HAP-1 (cell line): ENCODE measurements around the gene POFUT2.

ENCODE experiments used
- DNase-seq, 2 experiments: peaks; one replicate each; pipeline ENCODE4 v3.0.0-alpha.2; 2016 to 2020; ENCODE audit warnings: low spot score in 2 of 2
- H3K27me3 ChIP-seq: fragments of 250-450 bp; sonication (Bioruptor Pico); 2 replicates; pipeline ENCODE4 v1.5.1; 2020; ENCODE audit warnings: low read depth, mild to moderate bottlenecking, moderate library complexity
- H3K36me3 ChIP-seq: fragments of 250-450 bp; sonication (Bioruptor Pico); replicated peaks from 2 replicates; pipeline ENCODE4 v1.5.1; 2020; ENCODE audit warnings: mild to moderate bottlenecking
- H3K4me1 ChIP-seq: fragments of 250-450 bp; sonication (Bioruptor Pico); 2 replicates; pipeline ENCODE4 v1.5.1; 2020; ENCODE audit warnings: mild to moderate bottlenecking
- H3K4me3 ChIP-seq: fragments of 250-450 bp; sonication (Bioruptor Pico); 2 replicates; pipeline ENCODE4 v1.5.1; 2020; ENCODE audit warnings: mild to moderate bottlenecking, moderate library complexity
- H3K9me3 ChIP-seq: fragments of 250-450 bp; sonication (Bioruptor Pico); 2 replicates; pipeline ENCODE4 v1.5.1; 2020; ENCODE audit warnings: mild to moderate bottlenecking, moderate library complexity
- in situ Hi-C: fragments of 300-500 bp; cut with MboI; formaldehyde crosslinking; loops from 3 replicates; pipeline ENCODE4 v1.14.3; 2020; ENCODE audit warnings: low sequenced_read_pairs, inconsistent platforms, mixed read lengths

Gene POFUT2

GRCh38 chr21:45302082-45303061 is 14.7 kb upstream of the POFUT2 start:
- Histone ChIP-seq H3K4me1 (no peaks in the 10 kb centered on the region), H3K4me3 (no peak overlapping the region), H3K36me3 (no peaks in the 10 kb centered on the region), H3K9me3 (no peaks in the 10 kb centered on the region), H3K27me3 (no peaks in the 10 kb centered on the region)
- in situ Hi-C loops = loop anchor here (5.0 kb wide), 1 partner anchor 130 kb away; no protein-coding TSS in a partner anchor
- DNase-seq = no peak

GRCh38 chr21:45301521-45302081 is 13.9 kb upstream of the POFUT2 start:
- DNase-seq = no peak
- in situ Hi-C loops = loop anchor here (5.0 kb wide), 1 partner anchor 131 kb away; no protein-coding TSS in a partner anchor
- no peaks in the 10 kb centered on the region for H3K4me1 ChIP-seq
- no peaks in the 10 kb centered on the region for H3K27me3 ChIP-seq
- no peaks in the 10 kb centered on the region for H3K36me3 ChIP-seq
- no peaks in the 10 kb centered on the region for H3K9me3 ChIP-seq
- no peak overlapping the region for H3K4me3 ChIP-seq

- Histone ChIP-seq H3K4me3 (no peak overlapping the region), H3K9me3 (no peaks in the 10 kb centered on the region), H3K27me3 (no peaks in the 10 kb centered on the region), H3K36me3 (no peaks in the 10 kb centered on the region), H3K4me1 (no peaks in the 10 kb centered on the region)
- no peak for DNase-seq
- in situ Hi-C loops = loop anchor here (5.0 kb wide), 1 partner anchor 131 kb away; no protein-coding TSS in a partner anchor
Observed at GRCh38 chr21:45300786-45301520, 13.3 kb upstream of the POFUT2 start.

- Histone ChIP-seq H3K27me3 (no peaks in the 10 kb centered on the region), H3K4me3 (no peak overlapping the region), H3K9me3 (no peaks in the 10 kb centered on the region), H3K4me1 (no peaks in the 10 kb centered on the region), H3K36me3 (no peaks in the 10 kb centered on the region)
- DNase-seq = no peak
- in situ Hi-C loops = loop anchor here (5.0 to 25.0 kb wide), 2 partner anchors 132 to 512 kb away; no protein-coding TSS in a partner anchor
Observed at GRCh38 chr21:45299864-45300785, 12.4 kb upstream of the POFUT2 start.

GRCh38 chr21:45299026-45299863 is 11.6 kb upstream of the POFUT2 start:
- H3K36me3 ChIP-seq = no peaks in the 10 kb centered on the region
- no peaks in the 10 kb centered on the region for H3K4me1 ChIP-seq
- DNase-seq = no peak
- no peaks in the 10 kb centered on the region for H3K27me3 ChIP-seq
- H3K4me3 ChIP-seq = no peak overlapping the region
- in situ Hi-C loops = loop anchor here (25.0 kb wide), 1 partner anchor 513 kb away; no protein-coding TSS in a partner anchor
- no peaks in the 10 kb centered on the region for H3K9me3 ChIP-seq

- in situ Hi-C loops = loop anchor here (25.0 kb wide), 1 partner anchor 514 kb away; no protein-coding TSS in a partner anchor
- Histone ChIP-seq H3K4me1 (peaks cover under 1% of the 10 kb centered on the region; the same call in 1 of the 2 replicates), H3K27me3 (no peaks in the 10 kb centered on the region), H3K4me3 (no peak overlapping the region), H3K36me3 (no peaks in the 10 kb centered on the region), H3K9me3 (no peaks in the 10 kb centered on the region)
- no peak for DNase-seq
Observed at GRCh38 chr21:45297869-45298268, 10.2 kb upstream of the POFUT2 start.

GRCh38 chr21:45297329-45297728 is 9.6 kb upstream of the POFUT2 start:
- H3K9me3 ChIP-seq = no peaks in the 10 kb centered on the region
- no peak overlapping the region for H3K4me3 ChIP-seq
- no peak for DNase-seq
- no peaks in the 10 kb centered on the region for H3K27me3 ChIP-seq
- H3K4me1 ChIP-seq = peaks cover 4% of the 10 kb centered on the region
- in situ Hi-C loops = loop anchor here (25.0 kb wide), 1 partner anchor 515 kb away; no protein-coding TSS in a partner anchor
- no peaks in the 10 kb centered on the region for H3K36me3 ChIP-seq

- no peak overlapping the region for H3K4me3 ChIP-seq
- peaks cover 6% of the 10 kb centered on the region for H3K4me1 ChIP-seq
- no peaks in the 10 kb centered on the region for H3K36me3 ChIP-seq
- in situ Hi-C loops = loop anchor here (25.0 kb wide), 1 partner anchor 516 kb away; no protein-coding TSS in a partner anchor
- DNase-seq = no peak
- H3K27me3 ChIP-seq = no peaks in the 10 kb centered on the region
- no peaks in the 10 kb centered on the region for H3K9me3 ChIP-seq
Observed at GRCh38 chr21:45296638-45297037, 8.9 kb upstream of the POFUT2 start.

GRCh38 chr21:45295576-45296365 is 8.1 kb upstream of the POFUT2 start:
- no peak overlapping the region for H3K4me3 ChIP-seq
- H3K36me3 ChIP-seq = no peaks in the 10 kb centered on the region
- no peaks in the 10 kb centered on the region for H3K27me3 ChIP-seq
- in situ Hi-C loops = loop anchor here (25.0 kb wide), 1 partner anchor 517 kb away; no protein-coding TSS in a partner anchor
- peaks cover 6% of the 10 kb centered on the region for H3K4me1 ChIP-seq
- peak in 1 of 2 experiments; percentile 7 for DNase-seq
- no peaks in the 10 kb centered on the region for H3K9me3 ChIP-seq

GRCh38 chr21:45294509-45295291 is 7.0 kb upstream of the POFUT2 start:
- Histone ChIP-seq H3K27me3 (no peaks in the 10 kb centered on the region), H3K9me3 (no peaks in the 10 kb centered on the region), H3K4me1 (peaks cover 6% of the 10 kb centered on the region), H3K4me3 (no peak overlapping the region), H3K36me3 (0 out of 2 replicates have a peak, but pooled peaks cover under 1% of the 10 kb centered on the region)
- in situ Hi-C loops = loop anchor here (25.0 kb wide), 1 partner anchor 518 kb away; no protein-coding TSS in a partner anchor
- DNase-seq = peak in 1 of 2 experiments; percentile 8
